ENCODE data around the gene SLC38A7. TPM values are rescaled to one million over a fixed set of nuclear protein-coding genes. Genes with fewer than 3 reads are reported as not detected.

SLC38A7 gene
- total RNA-seq, 4 donors from 2014 or later: 9.1 to 15.6 (median 13.1) TPM

- Histone ChIP-seq H3K9me3 (no peaks in the 10 kb centered on the region), H3K4me3 (no peak overlapping the region), H3K36me3 (peaks cover 10 to 100% (median 31%) of the 10 kb centered on the region in 3 donors), H3K4me1 (no peaks in the 10 kb centered on the region), H3K27ac (no peak overlapping the region), H3K27me3 (no peaks in the 10 kb centered on the region)
- no peak for DNase-seq
- TF ChIP-seq CTCF (IDR thresholded peaks at IDR 0.05): no peak
- TF ChIP-seq POLR2A (IDR thresholded peaks at IDR 0.05): no peak
- intact Hi-C loops (cut with DNase I): no loop called here
- WGBS, 2 donors: 87 to 95% methylated on average over 9 to 13 of the region's 13 CpGs
Measured at GRCh38 chr16:58717994-58718393, 33.4 kb upstream of the SLC38A7 start.

- 73 to 84% methylated on average over 8 of the region's 8 CpGs for WGBS, 2 donors
- Histone ChIP-seq H3K36me3 (peaks cover 10 to 100% (median 32%) of the 10 kb centered on the region in 3 donors), H3K9me3 (no peaks in the 10 kb centered on the region), H3K27me3 (no peaks in the 10 kb centered on the region), H3K4me3 (no peak overlapping the region), H3K4me1 (no peaks in the 10 kb centered on the region), H3K27ac (no peak overlapping the region)
- no peak for DNase-seq
- intact Hi-C loops (cut with DNase I): no loop called here
- TF ChIP-seq CTCF (IDR thresholded peaks at IDR 0.05): no peak
- no peak for TF ChIP-seq POLR2A (IDR thresholded peaks at IDR 0.05)
Measured at GRCh38 chr16:58716468-58716867, 31.9 kb upstream of the SLC38A7 start.

GRCh38 chr16:58713742-58714141 lies 29.2 kb upstream of the SLC38A7 start:
- WGBS, 2 donors: 82% methylated on average over 1 of the region's 1 CpG

GRCh38 chr16:58709333-58709732 lies 24.8 kb upstream of the SLC38A7 start:
- Histone ChIP-seq H3K4me3 (no peak overlapping the region), H3K9me3 (no peaks in the 10 kb centered on the region), H3K36me3 (peaks cover 0 to 88% (median 22%) of the 10 kb centered on the region in 3 donors), H3K27ac (no peak overlapping the region), H3K27me3 (no peaks in the 10 kb centered on the region), H3K4me1 (no peaks in the 10 kb centered on the region)
- no peak for DNase-seq
- 88 to 94% methylated on average over 7 of the region's 7 CpGs for WGBS, 2 donors
- intact Hi-C loops (cut with DNase I): no loop called here
- TF ChIP-seq CTCF (IDR thresholded peaks at IDR 0.05) (no peak), POLR2A (IDR thresholded peaks at IDR 0.05) (no peak)

More at GRCh38 chr16:58713742-58714141, 29.2 kb upstream of the SLC38A7 start:
- H3K4me1 ChIP-seq: no peaks in the 10 kb centered on the region
- H3K4me3 ChIP-seq: no peak overlapping the region
- H3K27ac ChIP-seq: no peak overlapping the region
- TF ChIP-seq CTCF (IDR thresholded peaks at IDR 0.05) (no peak), POLR2A (IDR thresholded peaks at IDR 0.05) (no peak)
- DNase-seq: no peak
- H3K9me3 ChIP-seq: no peaks in the 10 kb centered on the region
- H3K27me3 ChIP-seq: no peaks in the 10 kb centered on the region
- peaks cover 10 to 99% (median 27%) of the 10 kb centered on the region in 3 donors for H3K36me3 ChIP-seq
- intact Hi-C loops (cut with DNase I): no loop called here

- Histone ChIP-seq H3K4me1 (peaks cover 0 to 12% (median 0%) of the 10 kb centered on the region in 3 donors), H3K27me3 (no peaks in the 10 kb centered on the region), H3K27ac (no peak overlapping the region), H3K9me3 (no peaks in the 10 kb centered on the region), H3K4me3 (no peak overlapping the region), H3K36me3 (no peaks in the 10 kb centered on the region)
- WGBS, 2 donors: 52 to 53% methylated on average over 4 of the region's 4 CpGs
- DNase-seq: no peak
- intact Hi-C loops (cut with DNase I): no loop called here
- TF ChIP-seq CTCF (IDR thresholded peaks at IDR 0.05) (no peak), POLR2A (IDR thresholded peaks at IDR 0.05) (no peak)
Measured at GRCh38 chr16:58699151-58699550, 14.6 kb upstream of the SLC38A7 start.
